ENCODE results near the gene SPSB2.

- TF ChIP-seq CTCF (tag by site-specific recombination; IDR thresholded peaks at IDR 0.05) (no peak), ZNF792 (tag by site-specific recombination; IDR thresholded peaks at IDR 0.05) (no peak), ZNF707 (tag by site-specific recombination; IDR thresholded peaks at IDR 0.05) (no peak), ZNF133 (tag by site-specific recombination; IDR thresholded peaks at IDR 0.05) (no peak), PATZ1 (tag by site-specific recombination; IDR thresholded peaks at IDR 0.05) (no peak), ZNF571 (tag by site-specific recombination; IDR thresholded peaks at IDR 0.05) (no peak), TRIM28 (IDR thresholded peaks at IDR 0.05; ENCODE audit: borderline replicate concordance, low read length) (no peak), ZNF184 (tag by site-specific recombination; IDR thresholded peaks at IDR 0.05) (no peak)
Observed at GRCh38 chr12:6860942-6861341, 12.2 kb downstream of the SPSB2 start.
